ENCODE measurements around the gene ADAMTS17. TPM values are rescaled to one million over a fixed set of nuclear protein-coding genes. Genes with fewer than 3 reads are reported as not detected.

ADAMTS17 gene
- total RNA-seq, 1 donor from 2014 or later: 17.0 TPM

GRCh38 chr15:100019601-100020000, 322.2 kb downstream of the ADAMTS17 start:
- no peak for DNase-seq

- DNase-seq: peak; percentile 17
These were observed 323.6 kb downstream of the ADAMTS17 start for GRCh38 chr15:100018191-100018590.

GRCh38 chr15:100017140-100017539, 324.6 kb downstream of the ADAMTS17 start:
- DNase-seq: no peak

GRCh38 chr15:100016632-100017031, 325.1 kb downstream of the ADAMTS17 start:
- no peak for DNase-seq

- no peak for DNase-seq
These were observed 330.5 kb downstream of the ADAMTS17 start for GRCh38 chr15:100011235-100011634.

GRCh38 chr15:100009372-100009771, 332.4 kb downstream of the ADAMTS17 start:
- no peak for DNase-seq

- DNase-seq: no peak
These were observed 333.5 kb downstream of the ADAMTS17 start for GRCh38 chr15:100008258-100008657.

GRCh38 chr15:100007609-100008008, 334.2 kb downstream of the ADAMTS17 start:
- no peak for DNase-seq

GRCh38 chr15:100005715-100006114, 336.1 kb downstream of the ADAMTS17 start:
- no peak for DNase-seq

GRCh38 chr15:100005013-100005412, 336.8 kb downstream of the ADAMTS17 start:
- DNase-seq: no peak

- no peak for DNase-seq
These were observed 338.8 kb downstream of the ADAMTS17 start for GRCh38 chr15:100002787-100003536.

- DNase-seq: no peak
These were observed 339.6 kb downstream of the ADAMTS17 start for GRCh38 chr15:100002086-100002620.

- DNase-seq: no peak
These were observed 340.4 kb downstream of the ADAMTS17 start for GRCh38 chr15:100001405-100001804.

GRCh38 chr15:99999282-100000070, 342.3 kb downstream of the ADAMTS17 start:
- no peak for DNase-seq

- DNase-seq: peak; percentile 13
These were observed 343.1 kb downstream of the ADAMTS17 start for GRCh38 chr15:99998661-99999101.

GRCh38 chr15:99997112-99997651, 344.6 kb downstream of the ADAMTS17 start:
- no peak for DNase-seq

- DNase-seq: no peak
These were observed 345.1 kb downstream of the ADAMTS17 start for GRCh38 chr15:99996660-99997059.

- no peak for DNase-seq
These were observed 346.2 kb downstream of the ADAMTS17 start for GRCh38 chr15:99995543-99995942.

- DNase-seq: no peak
These were observed 346.9 kb downstream of the ADAMTS17 start for GRCh38 chr15:99994849-99995248.

- no peak for DNase-seq
These were observed 348.1 kb downstream of the ADAMTS17 start for GRCh38 chr15:99993681-99994131.

GRCh38 chr15:99993262-99993661, 348.5 kb downstream of the ADAMTS17 start:
- no peak for DNase-seq

- no peak for DNase-seq
These were observed 349.1 kb downstream of the ADAMTS17 start for GRCh38 chr15:99992611-99993231.

Measured in skin of body (tissue), 2 donors.